GM19324 (cell line): Measurements from ENCODE around the gene PDE2A.

ENCODE experiments used
- ATAC-seq: cut with Tn5 transposase; IDR thresholded peaks from one replicate; pipeline ENCODE4 v1.9.1; 2021; ENCODE audit warnings: mild to moderate bottlenecking, moderate library complexity; ENCODE audit not compliant: unreplicated experiment, low FRiP score

The PDE2A gene

DNA sequence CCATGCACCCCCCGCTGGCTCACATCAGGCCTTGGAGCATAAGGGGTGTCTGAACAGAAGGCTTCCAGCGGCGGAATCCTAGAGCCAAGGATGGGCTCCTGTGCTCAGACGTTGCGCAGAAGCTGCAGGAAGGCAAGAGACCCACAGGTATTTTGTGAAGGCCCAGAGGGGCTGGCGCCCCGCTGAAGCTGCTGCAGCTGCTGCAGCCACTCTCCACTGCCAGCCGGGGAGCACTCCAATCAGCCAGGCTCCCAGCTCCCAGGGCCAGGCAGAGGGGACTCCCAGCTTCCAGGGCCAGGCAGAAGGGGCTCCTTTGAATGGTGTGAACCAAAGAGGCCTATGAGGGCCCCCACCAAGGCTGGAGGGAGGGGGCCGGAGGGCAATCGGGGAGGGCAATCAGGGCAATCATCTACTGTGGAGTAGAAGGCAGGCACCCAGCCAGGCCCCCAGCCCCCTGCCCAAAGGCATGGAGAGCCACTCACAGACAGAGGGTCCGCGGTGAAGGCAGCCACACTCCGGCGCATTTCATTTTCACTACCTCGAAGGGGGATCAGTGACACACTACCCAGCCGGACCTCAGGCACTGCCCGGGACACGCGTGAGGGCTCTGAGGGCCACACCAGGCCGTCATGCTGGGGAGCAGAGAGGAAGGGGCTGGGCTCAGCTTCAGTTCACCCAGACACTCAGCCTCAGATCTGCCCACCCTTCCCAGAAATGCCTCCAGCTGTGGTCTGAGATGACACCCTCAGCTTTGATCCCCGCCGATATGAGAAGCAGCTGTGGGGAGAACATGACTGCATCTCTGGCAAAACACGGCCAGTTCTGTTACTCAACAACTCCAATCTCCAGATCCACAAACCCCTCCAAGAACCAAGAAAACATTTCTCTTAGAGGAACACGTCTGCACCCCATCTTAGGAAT is 11.6 kb upstream of the PDE2A start:
- no peak for ATAC-seq

- ATAC-seq = no peak
Observed at GRCh38 chr11:72684236-72684912, 10.2 kb upstream of the PDE2A start.

- ATAC-seq = no peak
Observed at GRCh38 chr11:72683782-72684200, 9.6 kb upstream of the PDE2A start.

DNA sequence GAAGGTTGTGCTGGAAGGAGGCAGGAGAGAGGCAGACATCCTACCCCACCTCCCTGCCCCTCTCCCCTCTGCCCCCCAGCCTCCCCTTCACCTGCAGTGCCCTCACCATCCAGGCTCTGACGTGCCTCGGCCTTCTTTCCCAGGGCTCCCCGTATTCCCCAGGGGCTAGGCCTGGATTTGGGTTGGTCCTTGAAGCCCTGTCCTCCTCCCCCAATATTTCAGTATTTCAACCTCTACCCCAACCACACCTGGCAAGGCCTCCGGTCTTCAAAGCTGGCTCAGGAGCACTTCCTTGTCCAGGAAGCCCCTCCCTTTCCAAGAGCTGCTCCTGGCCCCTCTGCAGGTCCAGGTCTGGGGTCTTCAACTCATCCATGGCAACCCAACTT is 8.6 kb upstream of the PDE2A start:
- no peak for ATAC-seq

DNA sequence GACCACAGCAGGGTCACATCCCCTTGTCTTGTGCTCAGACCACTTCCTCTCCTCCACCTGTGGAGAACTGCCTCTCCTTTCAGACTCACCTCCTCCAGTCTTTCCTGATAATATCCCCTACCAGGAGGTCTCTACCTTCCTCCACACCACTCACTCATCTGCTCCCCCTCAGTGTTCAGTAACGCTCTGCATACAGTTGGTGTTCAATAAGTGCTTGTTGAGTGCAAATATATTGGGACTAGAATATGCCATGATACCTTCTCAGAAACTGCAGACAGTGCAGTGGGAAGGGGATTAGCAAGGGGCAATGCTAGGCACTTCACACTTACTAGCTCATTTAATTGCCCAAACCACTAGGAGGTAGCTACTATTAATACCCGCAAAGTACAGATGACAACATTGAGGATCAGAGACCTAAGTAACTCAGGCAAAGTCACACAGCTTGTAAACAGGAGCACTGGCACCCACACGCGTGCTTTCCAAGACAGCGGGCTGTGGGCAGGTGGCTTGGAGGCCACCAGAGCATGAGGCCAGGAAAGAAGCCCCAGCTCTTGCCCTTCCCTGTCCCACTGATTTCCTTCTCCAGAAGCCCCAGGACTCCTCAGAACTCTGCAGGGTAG is 8.1 kb upstream of the PDE2A start:
- no peak for ATAC-seq

DNA sequence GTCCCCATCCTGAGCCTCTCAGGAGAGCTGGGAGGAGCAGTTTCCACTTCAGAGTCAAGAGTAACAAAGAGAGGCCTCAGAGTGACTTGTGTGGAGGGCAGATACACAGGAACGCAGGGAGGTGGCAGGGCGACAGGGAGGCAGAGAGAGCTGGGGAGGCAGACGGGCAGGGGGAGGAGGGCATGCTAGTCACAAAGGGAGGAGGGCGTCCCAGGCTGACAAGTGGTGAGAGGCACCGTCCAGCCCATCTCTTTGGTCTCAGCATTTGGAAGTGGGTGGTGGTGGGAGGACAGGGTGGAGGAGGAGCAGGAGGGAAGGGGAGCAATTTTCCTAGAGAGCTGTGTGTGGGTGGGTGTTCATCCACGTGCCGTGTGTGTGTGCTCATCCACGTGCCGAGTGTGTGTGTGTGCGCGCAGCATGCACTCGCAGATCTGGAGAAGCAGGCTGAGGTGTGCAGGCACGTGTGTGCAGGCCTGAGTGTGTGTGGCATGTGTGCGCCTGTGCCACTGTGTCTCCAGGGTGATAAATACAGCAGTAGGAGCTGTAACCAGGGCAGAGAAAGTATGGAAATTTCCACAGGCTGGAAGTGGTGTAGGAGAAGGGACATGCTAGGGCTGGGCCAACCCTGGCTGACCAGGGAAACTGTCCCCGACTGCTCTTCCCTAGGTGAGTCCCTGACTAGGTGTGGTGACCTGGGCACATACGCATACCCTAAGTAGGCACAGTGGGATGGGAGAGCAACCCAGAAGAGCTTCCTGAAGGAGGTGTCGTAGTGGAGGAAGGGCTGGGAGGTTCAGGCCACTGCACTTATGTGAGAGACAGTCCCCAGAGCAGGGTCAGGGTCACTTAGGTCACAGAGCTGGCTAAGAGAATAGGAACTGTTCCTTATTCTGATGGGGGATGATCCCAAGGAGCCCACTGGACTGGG is 7.3 kb upstream of the PDE2A start:
- no peak for ATAC-seq

GRCh38 chr11:72680624-72681158 is 6.5 kb upstream of the PDE2A start:
- no peak for ATAC-seq

DNA sequence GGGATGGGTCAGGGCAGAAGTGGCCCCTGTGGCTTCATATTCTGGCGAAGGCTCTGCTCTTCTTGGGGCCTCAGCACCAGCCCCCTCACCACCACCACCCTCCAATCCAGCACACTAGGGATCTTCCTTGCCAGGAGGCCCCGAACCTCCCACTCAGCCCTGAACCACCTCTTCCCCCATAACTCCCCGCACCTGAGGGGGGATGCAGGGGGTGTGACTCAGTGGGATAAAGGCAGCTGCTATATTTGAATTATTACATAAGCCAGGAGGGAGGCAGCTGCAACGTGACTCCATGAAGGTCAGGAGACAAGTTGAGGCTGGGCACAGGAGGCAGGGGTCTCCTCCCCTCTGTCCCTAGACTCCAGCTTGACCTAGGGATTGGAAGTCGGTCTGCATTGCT is 5.6 kb upstream of the PDE2A start:
- no peak for ATAC-seq

- no peak for ATAC-seq
Observed at GRCh38 chr11:72678524-72678923, 4.3 kb upstream of the PDE2A start.

- no peak for ATAC-seq
Observed at GRCh38 chr11:72676861-72677341, 2.7 kb upstream of the PDE2A start.

GRCh38 chr11:72675221-72675620 is 999 bp upstream of the PDE2A start:
- ATAC-seq = no peak

- ATAC-seq = no peak
Observed at GRCh38 chr11:72673284-72673942, 809 bp downstream of the PDE2A start.

DNA sequence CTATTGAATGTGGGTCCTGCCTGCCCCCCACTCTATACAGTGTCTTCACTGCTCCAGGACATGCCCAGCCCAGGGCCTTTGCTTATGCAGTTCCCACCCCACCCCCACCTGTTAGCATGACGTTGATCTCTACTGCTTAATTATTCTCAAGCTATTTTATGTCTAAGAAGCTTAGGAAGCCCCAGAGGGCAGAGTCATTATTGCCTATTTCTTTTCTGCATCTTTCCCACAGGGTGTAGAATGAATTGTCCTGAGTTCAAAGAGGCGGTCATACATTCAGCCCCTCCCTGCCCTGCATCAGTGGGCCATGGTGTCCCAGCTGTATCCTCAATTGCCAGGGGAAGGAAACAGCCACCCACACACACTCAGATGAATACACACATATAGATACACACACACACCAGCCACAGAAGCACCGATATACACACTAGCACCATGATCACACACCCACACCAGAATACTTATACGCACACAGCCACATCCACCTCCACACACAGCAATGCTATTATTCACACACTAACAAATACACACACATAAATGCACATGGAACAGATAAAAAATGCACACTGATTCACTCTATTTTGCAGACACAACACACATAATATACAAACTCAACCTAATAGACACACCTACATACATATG is 1.5 kb downstream of the PDE2A start:
- ATAC-seq = no peak

DNA sequence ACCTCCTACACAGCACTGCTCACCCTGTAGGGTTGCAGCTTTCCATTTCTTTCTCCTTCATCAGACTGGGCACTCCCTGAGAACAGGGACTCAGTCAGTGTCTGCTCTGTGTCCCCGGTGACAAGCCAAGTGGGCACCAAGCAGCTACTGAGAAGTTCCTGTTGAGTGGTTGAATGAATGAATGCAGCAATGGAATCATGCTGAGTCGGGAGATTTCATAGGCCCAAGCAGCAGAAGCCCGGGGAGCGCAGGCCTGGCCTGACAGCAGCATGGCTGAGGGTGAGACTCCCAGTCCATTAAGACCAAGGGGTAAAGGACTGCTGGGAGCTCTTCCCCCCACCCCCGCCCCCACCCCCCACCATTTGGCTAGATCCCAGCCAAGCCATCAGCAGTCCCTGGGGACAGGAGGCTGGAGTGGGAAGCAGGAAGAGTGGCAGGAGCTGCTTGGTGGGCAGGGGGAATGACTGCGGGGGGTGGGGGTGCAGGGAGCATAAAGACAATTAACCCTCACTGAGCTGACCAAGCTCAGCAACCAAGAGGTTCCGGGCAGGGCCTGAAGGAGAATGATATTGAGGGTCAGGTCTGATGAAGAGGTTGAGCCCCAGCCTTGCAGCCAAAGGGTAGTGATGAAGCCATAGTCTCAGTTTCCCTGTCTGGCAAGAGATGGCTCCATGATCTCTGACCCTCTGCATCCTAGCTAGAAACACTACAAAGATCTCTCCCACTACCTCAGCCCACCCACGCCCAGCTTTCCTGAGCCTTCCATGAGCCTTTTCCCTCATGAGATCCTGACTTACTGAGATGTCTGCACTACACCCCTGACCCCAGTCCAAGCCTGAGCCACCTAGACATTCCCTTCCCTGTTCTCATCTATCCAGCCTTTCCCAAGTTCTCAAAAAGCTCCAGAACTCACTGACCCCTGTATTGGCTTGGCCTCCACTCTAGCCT is 2.8 kb downstream of the PDE2A start:
- ATAC-seq = no peak

GRCh38 chr11:72670041-72670440 is 4.2 kb downstream of the PDE2A start:
- no peak for ATAC-seq

DNA sequence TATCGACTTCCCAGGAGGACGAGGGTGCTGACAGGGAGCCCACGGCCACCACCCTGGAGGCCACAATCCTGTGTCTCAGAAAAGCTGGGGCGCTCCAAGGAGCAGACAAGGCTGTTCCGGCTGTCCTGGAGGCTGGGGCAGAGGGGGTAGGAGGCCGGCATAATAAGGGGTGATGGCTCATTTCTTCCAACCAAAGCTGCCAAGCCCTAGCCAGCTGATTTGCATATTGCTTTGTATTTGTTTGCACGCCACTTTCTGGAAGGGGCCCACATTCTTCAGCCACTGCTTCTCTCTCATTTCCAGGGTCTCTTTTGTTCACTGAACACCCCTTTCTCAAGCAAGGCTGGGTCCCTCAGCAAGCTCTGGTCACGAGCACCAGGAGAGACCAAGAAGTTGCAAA is 4.7 kb downstream of the PDE2A start:
- ATAC-seq = no peak

- ATAC-seq = peak; percentile 61
Observed at GRCh38 chr11:72668629-72669347, 5.4 kb downstream of the PDE2A start.
